T-helper 17 cell (primary cell): Measurements from ENCODE around the gene INTS6L. TPM values are rescaled to one million over a fixed set of nuclear protein-coding genes. Genes with fewer than 3 reads are reported as not detected.
"Not testable (repeated sequence)": the region's sequence is repeated elsewhere in the genome, so short reads cannot be mapped to it uniquely, and the experiment has no call there.

Experiments used
- ATAC-seq: fragments of 150-1000 bp; cut with Tn5 transposase; 2 replicates; pipeline ENCODE4 v1.10.0; 2021; ENCODE audit warnings: mild to moderate bottlenecking, moderate library complexity
- DNase-seq, 3 donors: peaks; one replicate each; pipeline versions ENCODE4 v3.0.0 to v3.0.0-alpha.2; 2020 to 2021
- H3K9me3 ChIP-seq: one replicate; pipeline ENCODE4 v1.7.0; 2013; ENCODE audit warnings: low read length, mild to moderate bottlenecking; ENCODE audit not compliant: control insufficient read depth, poor library complexity, severe bottlenecking
- H3K27ac Mint-ChIP-seq: one replicate; pipeline ENCODE4 v1.8.0; 2022; ENCODE audit warnings: mild to moderate bottlenecking, moderate library complexity, mixed read lengths
- H3K27me3 Mint-ChIP-seq: one replicate; pipeline ENCODE4 v1.8.0; 2022; ENCODE audit warnings: mixed read lengths
- H3K36me3 Mint-ChIP-seq: one replicate; pipeline ENCODE4 v1.8.0; 2022; ENCODE audit warnings: low read depth, mixed read lengths
- H3K4me1 Mint-ChIP-seq: one replicate; pipeline ENCODE4 v1.8.0; 2022; ENCODE audit warnings: mild to moderate bottlenecking, mixed read lengths
- H3K4me3 Mint-ChIP-seq: one replicate; pipeline ENCODE4 v1.8.0; 2022; ENCODE audit warnings: mild to moderate bottlenecking, moderate library complexity, mixed read lengths
- total RNA-seq, 4 donors: library from RNA in 2 of 4; stranded (reverse) in 2 of 4; gene quantifications; one replicate each; pipeline ENCODE4 v1.2.3 and lab custom pipeline; 2022 to 2026

The INTS6L gene
- total RNA-seq, 2 donors from 2014 or later, result 20.2 to 29.8 TPM

- H3K4me1 Mint-ChIP-seq, H3K9me3 ChIP-seq, DNase-seq, H3K27ac Mint-ChIP-seq, H3K36me3 Mint-ChIP-seq, ATAC-seq, H3K4me3 Mint-ChIP-seq: not testable (repeated sequence)
- peaks cover 12% of the 10 kb centered on the region for H3K27me3 Mint-ChIP-seq
Observed at GRCh38 chrX:135594049-135594448, 73.6 kb downstream of the INTS6L start.

- ATAC-seq, DNase-seq, H3K4me1 Mint-ChIP-seq, H3K9me3 ChIP-seq, H3K36me3 Mint-ChIP-seq, H3K4me3 Mint-ChIP-seq, H3K27ac Mint-ChIP-seq: not testable (repeated sequence)
- H3K27me3 Mint-ChIP-seq, result peaks cover 12% of the 10 kb centered on the region
Observed at GRCh38 chrX:135594453-135594852, 74.0 kb downstream of the INTS6L start.

GRCh38 chrX:135595543-135595942, 75.1 kb downstream of the INTS6L start:
- Mint-ChIP-seq H3K36me3 (no peaks in the 10 kb centered on the region), H3K27ac (no peak overlapping the region), H3K27me3 (peaks cover 8% of the 10 kb centered on the region), H3K4me3 (no peak overlapping the region), H3K4me1 (peaks cover 3% of the 10 kb centered on the region)
- no peaks in the 10 kb centered on the region for H3K9me3 ChIP-seq
- ATAC-seq (no peak), DNase-seq (no peak)

- H3K4me1 Mint-ChIP-seq, result peaks cover 3% of the 10 kb centered on the region
- ATAC-seq, result peak; percentile 69
- peaks cover 8% of the 10 kb centered on the region for H3K27me3 Mint-ChIP-seq
Observed at GRCh38 chrX:135596495-135596894, 76.0 kb downstream of the INTS6L start.

GRCh38 chrX:135605906-135606305, 85.4 kb downstream of the INTS6L start:
- H3K27me3 Mint-ChIP-seq, result peaks cover 16% of the 10 kb centered on the region
- H3K36me3 Mint-ChIP-seq, result no peaks in the 10 kb centered on the region
- ATAC-seq (no peak), DNase-seq (no peak)
- H3K4me1 Mint-ChIP-seq, result no peaks in the 10 kb centered on the region
- H3K9me3 ChIP-seq, result no peaks in the 10 kb centered on the region
- no peak overlapping the region for H3K27ac Mint-ChIP-seq
- H3K4me3 Mint-ChIP-seq, result no peak overlapping the region

More at GRCh38 chrX:135596495-135596894, 76.0 kb downstream of the INTS6L start:
- H3K36me3 Mint-ChIP-seq, result no peaks in the 10 kb centered on the region
- H3K4me3 Mint-ChIP-seq, result no peak overlapping the region
- no peaks in the 10 kb centered on the region for H3K9me3 ChIP-seq
- no peak overlapping the region for H3K27ac Mint-ChIP-seq
- peak; percentile 13 to 31 (median 23) for DNase-seq

GRCh38 chrX:135624408-135625204, 104.1 kb downstream of the INTS6L start:
- not testable (repeated sequence) for H3K4me3 Mint-ChIP-seq, H3K27me3 Mint-ChIP-seq, ATAC-seq, H3K27ac Mint-ChIP-seq, H3K4me1 Mint-ChIP-seq, H3K9me3 ChIP-seq, DNase-seq, H3K36me3 Mint-ChIP-seq

- H3K9me3 ChIP-seq, result no peaks in the 10 kb centered on the region
- ATAC-seq (no peak), DNase-seq (no peak)
- Mint-ChIP-seq H3K27ac (no peak overlapping the region), H3K4me3 (no peak overlapping the region), H3K4me1 (no peaks in the 10 kb centered on the region), H3K36me3 (no peaks in the 10 kb centered on the region), H3K27me3 (no peaks in the 10 kb centered on the region)
Observed at GRCh38 chrX:135625995-135626394, 105.5 kb downstream of the INTS6L start.

GRCh38 chrX:135629342-135629741, 108.9 kb downstream of the INTS6L start:
- H3K9me3 ChIP-seq, result no peaks in the 10 kb centered on the region
- Mint-ChIP-seq H3K27me3 (peaks cover 10% of the 10 kb centered on the region), H3K27ac (no peak overlapping the region), H3K36me3 (no peaks in the 10 kb centered on the region), H3K4me1 (no peaks in the 10 kb centered on the region), H3K4me3 (no peak overlapping the region)
- DNase-seq (no peak), ATAC-seq (no peak)

Other genes starting within 250 kb of the INTS6L start
- not detected for gene ETDC, start 211.2 kb upstream of the INTS6L start, total RNA-seq
- 1 to 10 TPM; 9.4 to 9.6 TPM for gene ZNF75D, start 176.6 kb upstream of the INTS6L start, total RNA-seq
- gene ZNF449, start 175.9 kb upstream of the INTS6L start, total RNA-seq, result 1 to 10 TPM; 2.7 to 2.9 TPM
- gene SMIM10L2A, start 98.7 kb upstream of the INTS6L start, total RNA-seq, result under 1 TPM; 0.37 to 0.45 TPM
- gene CT45A1, start 193.0 kb downstream of the INTS6L start, total RNA-seq, result not detected
- not detected for gene CT45A3, start 247.5 kb downstream of the INTS6L start, total RNA-seq